AG08396 (cell line): ENCODE results near the gene CPN2.

Experiments used
- DNase-seq: peaks from one replicate; pipeline ENCODE4 v3.0.0; 2012; ENCODE audit warnings: low spot score, mixed read lengths

The CPN2 gene

DNA sequence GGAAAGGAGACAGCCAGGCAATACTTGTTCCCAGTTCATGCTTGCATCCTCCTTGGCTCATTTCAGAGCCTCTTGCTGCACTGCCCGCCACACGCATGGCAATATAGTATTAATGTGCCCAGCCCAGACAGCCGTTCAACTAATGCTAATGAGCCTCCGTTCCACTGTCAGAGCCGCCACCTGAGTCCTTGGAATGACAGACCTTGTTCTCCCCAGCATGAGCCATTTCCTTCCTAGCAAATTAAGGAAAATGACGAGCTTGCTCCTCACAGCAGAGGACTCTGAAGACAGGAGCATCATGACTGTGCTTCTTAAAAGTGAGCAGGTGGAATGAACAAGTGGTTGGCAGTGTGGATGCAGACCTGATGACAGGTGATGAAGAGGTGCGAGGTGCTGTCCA, 29.2 kb upstream of the CPN2 start:
- DNase-seq: no peak

DNA sequence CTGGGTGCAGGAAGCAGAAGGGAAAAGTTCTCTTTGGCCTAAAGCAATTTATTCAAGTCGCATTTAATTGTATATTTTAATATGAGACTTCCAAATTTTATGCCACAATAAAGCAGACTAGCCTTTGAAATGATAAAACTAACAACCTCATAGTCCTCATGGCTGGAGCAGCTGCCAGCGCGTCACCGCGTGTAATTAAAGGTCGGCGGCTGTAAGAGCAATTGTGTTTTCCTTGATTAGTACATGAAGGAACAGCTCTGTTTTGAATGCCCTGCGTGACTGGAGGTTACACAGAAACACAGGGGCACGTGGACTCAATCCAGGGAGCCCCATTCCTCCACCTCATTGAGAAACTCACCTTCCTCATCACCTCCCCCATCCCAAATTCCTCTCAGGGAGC, 28.5 kb upstream of the CPN2 start:
- no peak for DNase-seq

DNA sequence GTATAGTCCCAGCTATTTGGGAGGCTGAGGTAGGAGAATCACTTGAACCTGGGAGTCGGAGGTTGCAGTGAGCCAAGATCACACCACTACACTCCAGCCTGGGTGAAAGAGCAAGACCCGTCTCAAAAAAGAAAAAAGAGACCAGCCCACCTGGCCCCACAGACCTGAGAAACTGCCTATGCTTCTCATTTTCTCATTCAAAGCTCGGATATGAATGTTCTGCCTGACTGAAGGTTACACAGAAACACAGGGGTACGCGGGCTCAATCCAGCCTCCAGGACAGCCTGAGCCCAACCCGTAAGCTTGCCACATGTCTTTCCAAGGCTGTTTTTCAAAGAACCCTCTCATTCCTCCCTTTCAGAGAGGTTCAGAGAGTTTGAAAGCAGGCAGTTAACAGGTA, 28.1 kb upstream of the CPN2 start:
- DNase-seq: no peak

DNA sequence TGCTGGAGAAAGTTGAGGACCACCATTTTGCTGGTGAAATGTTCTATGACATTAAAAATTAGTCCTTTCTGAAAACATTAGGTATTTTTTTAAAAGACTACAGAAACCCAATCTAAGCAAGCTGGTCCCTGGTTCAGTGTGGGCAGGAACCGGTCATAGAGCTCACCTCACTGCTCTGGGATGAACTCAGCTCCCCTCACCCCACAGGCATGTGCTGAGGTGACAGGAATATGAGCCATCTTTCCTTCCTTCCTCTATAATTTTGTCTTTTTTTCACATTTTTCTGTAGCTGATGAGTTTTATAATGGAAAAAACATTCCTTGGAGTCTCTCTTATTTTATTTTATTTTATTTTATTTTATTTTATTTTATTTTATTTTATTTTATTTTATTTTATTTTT, 26.6 kb upstream of the CPN2 start:
- no peak for DNase-seq

DNA sequence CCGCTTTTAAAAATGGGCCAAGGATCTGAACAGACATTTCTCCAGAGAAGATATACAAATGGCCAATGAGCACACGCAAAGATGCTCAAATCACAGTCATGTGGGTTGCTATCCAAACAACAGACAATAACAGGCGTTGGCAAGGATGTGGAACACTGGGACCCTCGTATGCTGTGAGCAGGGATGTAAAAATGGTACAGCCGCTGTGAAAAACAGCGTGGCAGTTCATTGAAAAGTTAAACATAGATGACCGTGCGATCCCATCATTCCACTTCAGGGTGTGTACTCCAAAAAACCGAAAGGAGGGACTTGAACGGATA, 25.1 kb upstream of the CPN2 start:
- DNase-seq: no peak

DNA sequence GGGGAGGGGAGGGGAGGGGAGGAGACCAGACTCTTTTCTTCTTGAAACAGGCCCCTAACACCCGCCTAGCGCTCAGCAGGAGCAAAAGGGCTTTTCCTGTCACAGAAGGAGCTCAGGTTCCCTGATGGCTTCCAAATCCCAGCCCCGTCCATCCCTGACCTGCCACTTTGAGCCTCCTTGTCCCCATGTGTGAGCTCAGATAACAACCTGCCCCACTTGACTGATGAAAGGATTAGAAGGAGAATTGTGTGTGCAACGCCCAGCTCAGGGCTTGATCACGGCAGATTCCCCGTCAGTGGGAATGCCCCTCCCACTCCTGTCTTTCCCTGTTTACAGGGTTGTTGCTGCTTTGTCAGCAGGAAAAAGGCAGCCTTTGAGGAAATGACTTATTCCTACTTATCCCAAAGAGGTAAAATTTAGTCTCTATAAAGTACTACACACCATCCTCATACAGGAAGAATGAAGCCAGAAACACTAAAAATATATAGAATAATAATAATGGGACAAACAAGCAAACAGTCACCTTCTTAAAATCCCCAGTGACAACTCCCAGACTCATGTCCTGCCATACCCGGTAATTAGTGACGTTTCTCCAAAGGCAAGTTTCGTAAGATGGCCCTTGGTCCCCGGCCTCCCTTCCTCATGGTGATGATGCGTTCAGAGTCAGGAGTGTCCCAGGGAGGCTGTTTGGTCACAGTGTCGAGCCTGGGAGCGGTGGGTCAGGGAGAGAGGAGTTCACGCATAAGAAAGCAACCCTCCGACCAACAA, 24.5 kb upstream of the CPN2 start:
- no peak for DNase-seq

DNA sequence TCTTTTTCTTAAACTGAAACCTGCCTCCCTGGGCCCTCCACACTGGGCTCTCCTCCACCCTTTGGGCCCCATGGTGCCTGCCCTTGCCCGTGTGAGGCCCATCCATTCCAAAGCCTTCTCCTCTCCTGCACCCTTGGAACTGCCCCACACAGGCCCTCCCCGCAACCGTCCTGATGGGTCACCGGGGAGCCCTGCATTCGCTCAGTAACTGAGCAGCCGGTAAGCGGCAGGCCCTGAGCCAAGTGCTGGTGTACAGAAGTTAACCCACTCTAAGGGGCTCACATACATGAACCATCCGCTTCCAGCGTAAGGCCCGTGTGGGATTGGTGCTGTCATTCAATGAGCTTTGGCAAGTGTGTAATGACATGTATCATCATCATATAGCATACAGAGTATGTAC, 23.8 kb upstream of the CPN2 start:
- no peak for DNase-seq

DNA sequence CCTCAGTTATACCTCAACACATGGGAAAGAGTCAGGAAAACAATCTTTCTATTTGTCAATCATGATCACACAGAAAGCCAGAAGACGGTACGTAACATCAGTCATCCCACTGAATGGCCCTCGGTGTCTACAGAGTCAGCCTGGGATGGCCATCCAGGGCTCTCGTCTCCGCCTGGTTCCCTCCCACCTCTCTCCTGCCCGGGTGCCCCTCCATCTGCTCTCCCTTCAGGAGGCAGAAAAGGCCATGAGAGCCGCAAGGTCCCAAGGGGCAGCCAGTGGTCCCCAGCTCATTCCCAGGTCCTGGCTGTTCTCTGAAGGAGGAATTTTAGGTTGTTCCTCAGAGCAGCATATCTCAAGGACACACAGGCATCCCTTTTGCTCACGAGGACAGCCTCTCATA, 22.8 kb upstream of the CPN2 start:
- DNase-seq: no peak

DNA sequence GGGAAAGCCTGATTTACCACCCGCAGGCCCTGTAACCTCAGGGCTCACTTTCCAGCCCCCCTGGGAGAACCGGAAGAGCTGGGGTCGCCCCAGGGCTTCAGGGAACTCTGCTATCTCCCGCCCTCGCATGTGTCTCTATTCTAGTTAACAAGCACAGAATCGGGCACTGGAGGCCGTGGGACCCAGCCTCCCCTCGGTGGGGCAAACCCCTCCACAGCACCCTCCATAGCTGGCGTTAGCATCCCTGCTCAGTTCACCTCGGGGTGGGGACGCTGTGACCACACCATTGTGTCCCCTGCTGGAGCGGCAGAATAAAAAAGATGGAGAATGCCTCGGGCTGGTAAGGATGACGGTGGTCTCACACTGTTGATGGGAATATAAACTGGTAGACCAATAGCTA, 21.9 kb upstream of the CPN2 start:
- no peak for DNase-seq

DNA sequence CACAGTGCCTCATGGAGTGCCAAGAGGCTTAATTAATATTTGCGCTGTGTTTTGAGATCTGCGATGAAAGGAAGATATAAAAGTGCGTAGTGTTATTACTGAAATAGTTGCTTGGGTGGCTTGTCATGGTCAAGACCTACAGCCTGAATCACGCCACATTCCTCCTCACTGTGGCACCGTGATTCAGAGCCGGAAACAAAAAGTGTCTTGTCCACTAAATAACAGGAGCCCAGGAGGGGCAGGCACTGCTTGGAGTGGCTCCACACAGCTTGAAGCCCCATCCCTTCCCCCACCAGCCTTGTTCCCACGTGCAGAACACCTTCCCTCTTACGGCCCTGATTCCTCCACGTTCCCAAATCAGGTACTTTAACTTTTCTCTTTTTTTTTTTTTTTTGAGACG, 19.6 kb upstream of the CPN2 start:
- DNase-seq: no peak

DNA sequence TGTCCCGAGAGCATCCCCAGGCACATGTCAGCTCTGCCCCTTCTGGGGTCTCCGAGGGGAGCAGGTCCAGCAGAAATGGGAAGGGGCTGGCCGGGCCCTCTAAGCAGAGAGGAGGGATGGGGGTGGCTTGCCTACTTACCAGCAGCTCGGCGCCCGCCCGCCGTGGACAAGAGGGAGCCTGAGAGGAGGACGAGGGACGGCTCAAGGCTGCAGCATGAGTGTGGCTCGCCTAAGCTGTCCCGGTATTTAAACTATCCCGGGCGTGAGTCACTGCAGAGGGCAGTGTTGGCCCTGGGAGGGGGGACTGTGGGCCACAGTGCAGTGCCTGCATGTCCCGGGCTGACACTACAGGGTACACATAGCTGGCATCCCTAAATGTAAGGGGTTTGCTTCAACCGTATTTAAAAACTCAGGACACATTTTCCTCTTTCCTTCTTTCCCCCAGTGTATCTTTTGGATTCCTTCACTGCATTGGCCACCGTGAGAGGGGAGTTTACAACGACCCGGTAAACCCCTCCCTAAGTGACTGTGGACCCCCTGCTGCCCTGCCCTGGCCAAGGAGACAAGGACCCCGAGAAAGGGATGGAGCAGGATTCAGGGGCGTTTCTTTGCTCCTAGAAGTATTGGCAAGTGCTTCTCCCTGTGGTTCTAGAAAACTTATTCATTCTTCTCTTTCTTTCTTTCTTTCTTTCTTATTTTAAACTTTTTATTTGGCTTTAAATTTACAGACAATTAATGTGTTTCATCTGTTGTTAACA, 18.6 kb upstream of the CPN2 start, which contains the start of gene LRRC15:
TSS of gene LRRC15 (minus strand) at position 222 of the 758 bp plus-strand sequence. CDS start 8,700 bp downstream, outside the sequence.
- DNase-seq: peak; percentile 83

DNA sequence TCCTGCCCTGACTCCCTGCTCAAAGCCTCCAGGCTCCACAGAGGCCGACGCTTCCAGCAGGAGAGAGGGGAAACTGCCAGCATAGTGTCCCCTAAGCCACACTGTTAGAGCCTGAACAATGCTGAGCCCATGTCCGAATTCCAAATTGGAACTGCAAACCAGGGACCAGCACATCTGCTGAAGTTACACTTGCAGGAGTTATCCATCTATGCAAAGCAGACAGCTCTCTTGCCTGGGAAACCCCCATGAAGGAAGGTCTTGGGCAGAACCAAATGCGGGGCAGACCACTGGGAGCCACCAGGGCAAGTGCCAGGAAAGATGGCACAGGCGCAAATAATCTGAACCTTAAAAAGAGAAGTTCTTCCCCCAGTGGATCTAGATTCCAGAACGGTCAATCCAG, 17.8 kb upstream of the CPN2 start:
- no peak for DNase-seq

DNA sequence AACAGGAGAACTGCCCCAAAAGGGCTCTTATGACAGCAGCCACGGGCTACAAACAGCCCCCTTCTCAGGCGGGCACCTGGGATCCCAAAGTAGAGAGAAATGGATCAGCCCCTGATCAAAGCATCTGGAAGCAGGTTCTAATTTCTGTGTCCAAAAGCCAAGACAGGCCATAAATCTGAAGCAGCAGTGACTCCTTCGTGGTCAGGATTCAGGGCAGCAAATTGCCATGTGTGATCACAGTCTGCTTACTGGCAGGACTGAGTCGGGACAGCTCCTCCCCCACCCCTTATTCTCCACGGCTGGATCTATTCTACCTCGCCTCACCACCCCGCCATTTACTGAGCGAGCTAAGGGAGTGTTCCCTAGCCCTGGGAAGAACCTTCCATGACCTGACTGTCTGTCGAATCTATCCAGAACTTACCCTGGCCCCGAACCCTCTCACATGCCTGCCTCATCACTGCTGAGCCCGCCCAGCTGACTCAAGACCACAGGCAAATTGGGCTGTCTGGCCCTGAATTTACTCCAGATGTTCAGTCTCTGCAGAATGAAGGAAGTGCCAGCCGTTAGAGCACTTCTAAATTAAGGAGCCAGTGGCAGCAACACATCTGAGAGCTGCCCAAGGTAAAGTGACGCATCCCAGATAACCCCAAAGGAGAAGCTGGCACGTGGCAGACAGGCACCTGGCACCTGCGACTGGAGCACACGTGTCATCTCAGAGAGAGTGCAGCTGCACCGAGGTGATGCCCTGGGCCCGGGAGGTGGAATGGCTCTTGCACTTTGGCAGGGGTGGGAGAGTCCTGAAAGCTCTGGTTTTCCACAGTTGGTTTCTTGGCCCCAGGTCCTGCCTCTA, 17.1 kb upstream of the CPN2 start:
- peak; percentile 62 for DNase-seq

DNA sequence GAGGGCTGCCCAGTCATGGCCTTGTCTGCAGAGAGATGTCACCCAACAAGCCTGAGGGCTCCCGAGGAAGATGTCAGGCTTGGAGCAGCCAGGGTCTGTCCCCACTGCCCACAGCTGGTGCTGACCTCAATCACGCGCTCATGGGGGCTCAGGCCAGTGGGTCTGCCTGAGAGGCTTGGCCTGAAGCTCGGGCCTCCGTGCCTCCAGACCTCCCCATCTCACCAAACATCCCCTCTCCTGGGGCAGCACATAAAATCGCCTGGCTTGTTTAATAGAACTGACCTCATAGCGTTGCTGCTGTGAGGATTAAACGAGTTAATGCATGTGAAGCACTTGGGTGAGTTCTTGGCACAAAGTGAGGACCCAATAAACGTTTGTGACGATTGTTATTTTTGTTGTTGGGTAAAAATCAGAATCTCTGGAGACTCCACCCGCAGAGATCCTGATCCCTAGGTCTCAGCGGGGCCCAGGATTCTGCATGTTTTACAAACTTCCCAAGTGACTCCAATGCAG, 14.9 kb upstream of the CPN2 start:
- no peak for DNase-seq

DNA sequence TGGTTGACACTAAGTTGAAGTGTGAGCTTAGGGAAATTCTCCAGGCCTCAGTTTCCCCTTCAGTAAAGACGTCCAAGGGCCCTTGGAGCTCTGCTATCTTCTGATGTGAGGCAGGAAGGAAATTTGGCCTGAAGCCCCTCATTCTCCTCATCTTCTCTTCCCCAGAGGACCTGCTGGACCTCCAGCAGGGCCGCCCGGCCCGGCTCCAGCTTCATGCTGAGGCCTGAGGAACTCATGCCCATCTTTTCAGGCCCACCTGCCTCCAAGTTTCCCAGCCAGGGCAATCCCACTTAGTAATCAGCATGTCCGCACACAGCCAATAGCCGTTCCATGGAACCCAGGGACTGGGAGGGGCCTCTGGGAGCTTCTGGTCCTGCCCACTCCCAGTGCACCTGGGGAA, 14.4 kb upstream of the CPN2 start:
- DNase-seq: no peak

DNA sequence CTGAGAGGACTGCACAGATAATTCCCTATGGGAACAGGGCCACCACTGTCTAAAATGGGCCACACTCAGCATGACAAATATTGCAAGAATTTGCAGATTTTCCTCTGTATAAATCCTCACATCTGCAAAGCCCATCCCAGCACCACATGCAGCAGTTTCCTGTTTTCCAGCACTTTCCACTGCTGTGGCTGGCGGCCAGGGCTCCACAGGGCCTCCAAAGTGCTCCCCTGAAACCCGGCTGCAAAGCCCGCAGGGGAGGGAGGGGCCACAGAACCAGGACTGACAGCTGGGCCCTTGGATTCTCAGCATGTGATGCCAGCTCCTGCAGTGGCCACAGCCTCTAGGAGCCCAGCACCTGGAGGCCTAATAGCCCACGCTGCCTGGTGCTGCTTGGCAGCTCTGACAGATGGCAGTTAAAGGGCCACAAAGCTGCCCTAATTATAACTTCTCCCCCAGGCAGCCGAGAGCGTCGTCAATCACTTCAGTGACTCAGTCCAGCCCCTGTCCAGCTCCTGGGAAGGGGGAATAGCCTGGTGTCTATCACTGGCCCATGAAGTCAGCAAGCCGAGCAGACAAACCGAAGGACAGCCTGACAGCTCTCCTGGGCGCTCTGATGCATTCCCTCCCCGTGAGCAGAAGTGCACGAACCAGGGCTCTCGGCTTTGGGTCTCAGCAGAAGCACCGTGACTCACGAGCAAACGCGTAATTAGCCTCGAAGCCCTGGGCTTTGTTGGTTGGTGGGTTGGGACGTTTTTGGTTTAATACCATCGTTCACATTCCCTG, 13.7 kb upstream of the CPN2 start:
- peak; percentile 56 for DNase-seq

DNA sequence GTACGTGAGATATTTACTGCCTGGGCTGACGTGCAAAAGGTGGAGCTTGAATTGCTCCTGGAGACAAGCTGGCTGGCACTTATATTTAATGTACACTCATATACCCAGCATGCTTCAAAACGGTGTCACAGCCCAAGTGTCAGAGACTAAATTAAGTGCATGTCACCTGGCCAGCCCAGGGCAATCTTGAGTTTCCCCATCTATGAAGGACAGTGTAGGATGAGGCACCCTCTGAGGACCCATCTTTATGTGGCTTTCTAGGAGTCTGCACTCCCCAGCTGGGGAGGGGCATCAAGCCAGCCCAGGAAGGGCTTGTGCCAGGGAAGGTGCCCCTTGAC, 13.2 kb upstream of the CPN2 start:
- DNase-seq: no peak

DNA sequence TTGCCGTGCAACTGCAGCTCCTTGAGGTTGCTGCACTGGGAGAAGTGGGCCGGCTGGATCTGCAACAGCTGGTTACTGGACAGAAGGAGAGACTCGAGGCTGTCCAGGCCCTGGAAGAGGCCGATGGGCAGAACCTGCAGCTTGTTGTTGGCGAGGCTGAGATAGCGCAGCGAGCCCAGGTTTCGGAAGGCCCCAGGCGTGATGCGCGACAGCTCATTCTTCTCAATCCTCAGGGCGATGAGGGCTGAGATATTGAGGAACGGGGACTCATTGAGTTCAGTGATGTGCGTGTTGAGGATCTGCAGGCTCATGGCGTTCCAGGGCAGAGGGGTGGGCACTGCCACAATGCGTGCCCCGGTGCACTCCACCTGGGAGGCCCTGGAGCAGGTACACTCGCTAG, 9.4 kb upstream of the CPN2 start:
- no peak for DNase-seq

DNA sequence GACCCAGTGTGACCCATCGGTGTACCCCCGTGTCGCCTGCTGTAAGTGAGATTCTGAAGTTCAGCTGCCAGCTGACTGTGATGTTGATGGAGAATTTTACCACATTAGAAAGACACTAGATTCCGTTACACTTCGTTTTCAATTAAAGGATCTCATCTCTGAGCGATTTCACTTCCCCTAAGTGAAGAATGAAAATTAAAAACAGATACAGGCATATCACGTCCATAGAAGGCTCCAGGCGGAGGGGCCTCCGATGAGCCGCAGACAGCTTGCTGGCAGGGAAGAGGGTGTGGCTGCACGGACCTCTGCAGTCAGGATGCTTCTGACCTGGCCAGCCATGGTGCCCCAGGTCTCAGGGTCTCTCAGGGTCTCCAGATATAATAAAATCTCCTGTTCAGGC, 6.6 kb upstream of the CPN2 start:
- DNase-seq: no peak

DNA sequence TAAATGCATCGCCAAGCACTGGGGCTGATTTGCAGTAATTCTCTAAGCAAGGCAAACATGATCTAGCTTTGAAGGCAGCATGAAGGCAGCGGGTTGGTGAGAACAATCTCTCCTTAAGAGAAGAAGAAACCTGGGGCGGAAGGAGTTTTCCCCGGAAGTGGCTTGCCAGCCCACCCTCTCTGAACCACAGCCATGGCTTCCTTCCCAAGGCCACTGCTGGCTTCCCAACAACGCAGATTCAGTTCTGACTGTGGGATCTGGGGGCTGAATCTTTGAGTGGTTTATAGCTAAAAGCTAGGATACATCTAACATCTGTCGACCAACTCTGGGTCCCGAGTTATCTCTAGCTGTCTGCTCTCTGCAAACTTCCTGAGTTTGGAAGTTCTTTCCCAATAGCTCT, 4.3 kb upstream of the CPN2 start:
- no peak for DNase-seq

DNA sequence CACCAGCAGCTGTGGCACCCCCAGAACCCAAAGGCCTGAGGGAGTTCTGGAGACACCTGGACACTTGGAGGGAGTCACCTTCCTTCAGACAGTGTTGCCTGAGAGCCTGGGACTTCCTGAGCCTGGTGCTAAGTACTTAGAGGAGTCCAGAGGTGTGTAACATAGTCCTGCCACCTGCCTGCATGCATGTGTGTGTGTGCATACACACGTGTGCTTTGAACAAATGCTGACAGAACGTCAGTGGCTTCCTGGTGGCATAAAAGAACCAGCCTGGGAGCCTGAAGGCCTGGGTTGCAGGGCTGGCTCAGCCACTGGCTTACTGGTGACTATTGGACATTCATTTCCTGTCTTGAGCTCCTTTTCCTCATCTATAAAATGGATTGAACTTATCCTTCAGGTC, 3.2 kb upstream of the CPN2 start:
- no peak for DNase-seq

DNA sequence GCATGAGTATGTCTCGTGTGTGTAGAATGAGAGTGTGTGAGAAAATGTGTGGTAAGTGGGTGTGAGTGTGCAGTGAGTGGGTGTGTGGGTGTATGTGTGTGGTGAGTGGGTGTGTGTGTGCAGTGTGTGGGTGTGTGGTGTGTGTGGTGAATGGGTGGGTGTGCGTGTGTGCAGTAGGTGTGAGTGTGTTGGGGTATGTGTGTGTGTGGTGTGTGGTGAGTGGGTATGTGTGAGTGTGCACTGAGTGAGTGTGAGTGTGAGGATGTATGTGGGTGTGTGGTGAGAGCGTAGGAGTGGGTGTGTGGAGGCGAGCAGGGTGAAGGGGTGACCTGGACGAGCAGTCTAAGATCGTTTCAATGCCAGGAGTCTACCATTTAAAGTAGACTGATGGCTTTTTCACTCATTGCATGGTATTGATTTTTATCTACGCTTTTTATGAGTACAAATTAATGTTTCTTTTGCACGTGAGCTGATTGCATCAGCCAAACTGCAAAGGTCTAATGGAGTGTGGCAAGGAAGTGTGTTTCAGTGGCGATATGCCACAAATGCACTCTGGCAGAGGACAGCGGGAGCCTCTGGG, 1.6 kb upstream of the CPN2 start:
- no peak for DNase-seq
